Mesendoderm (in vitro differentiated cells): ENCODE results near the gene ANKS1B.
"Not testable (repeated sequence)": the region's sequence is repeated elsewhere in the genome, so short reads cannot be mapped to it uniquely, and the experiment has no call there.

Experiments used
- DNase-seq: peaks from one replicate; pipeline ENCODE4 v3.0.0; 2013
- H2AK5ac ChIP-seq: 2 replicates; pipeline ENCODE4 v1.6.1; 2013; ENCODE audit warnings: low read length, inconsistent platforms
- H2BK120ac ChIP-seq: 2 replicates; pipeline ENCODE4 v1.6.1; 2013; ENCODE audit warnings: low read depth, mild to moderate bottlenecking, low read length, moderate library complexity, mixed read lengths
- H2BK15ac ChIP-seq: replicated peaks from 2 replicates; pipeline ENCODE4 v1.6.1; 2013; ENCODE audit warnings: low read depth, mild to moderate bottlenecking, moderate library complexity
- H2BK5ac ChIP-seq: 2 replicates; pipeline ENCODE4 v1.6.1; 2013; ENCODE audit warnings: low read length, inconsistent platforms
- H3K18ac ChIP-seq: 2 replicates; pipeline ENCODE4 v1.6.1; 2013; ENCODE audit warnings: mild to moderate bottlenecking, low read length, mixed read lengths
- H3K23ac ChIP-seq: one replicate; pipeline ENCODE4 v1.6.1; 2013; ENCODE audit warnings: low read length
- H3K27ac ChIP-seq: 2 replicates; pipeline ENCODE4 v1.5.1; 2013; ENCODE audit warnings: low read depth, mild to moderate bottlenecking, inconsistent platforms, low read length, moderate library complexity
- H3K27me3 ChIP-seq: 2 replicates; pipeline ENCODE4 v1.6.1; 2013; ENCODE audit warnings: low read length, control low read depth, mild to moderate bottlenecking, inconsistent platforms; ENCODE audit not compliant: insufficient read depth, poor library complexity
- H3K36me3 ChIP-seq: 2 replicates; pipeline ENCODE4 v1.6.1; 2013; ENCODE audit warnings: low read length, inconsistent platforms; ENCODE audit not compliant: control insufficient read depth, insufficient read depth
- H3K4ac ChIP-seq: one replicate; pipeline ENCODE4 v1.6.1; 2013; ENCODE audit warnings: low read depth, mild to moderate bottlenecking, low read length, moderate library complexity
- H3K4me1 ChIP-seq: 2 replicates; pipeline ENCODE4 v1.6.1; 2013; ENCODE audit warnings: low read depth, low read length, inconsistent platforms; ENCODE audit not compliant: control insufficient read depth
- H3K4me2 ChIP-seq: 2 replicates; pipeline ENCODE4 v1.6.1; 2013; ENCODE audit warnings: low read length
- H3K4me3 ChIP-seq: 2 replicates; pipeline ENCODE4 v1.5.1; 2013; ENCODE audit warnings: mild to moderate bottlenecking, low read length
- H3K56ac ChIP-seq: one replicate; pipeline ENCODE4 v1.6.1; 2013; ENCODE audit warnings: low read length
- H3K79me1 ChIP-seq: 2 replicates; pipeline ENCODE4 v1.6.1; 2013; ENCODE audit warnings: low read length, inconsistent platforms
- H3K79me2 ChIP-seq: 2 replicates; pipeline ENCODE4 v1.6.1; 2013; ENCODE audit warnings: mild to moderate bottlenecking, low read length; ENCODE audit not compliant: control insufficient read depth, insufficient read depth
- H3K9ac ChIP-seq: 2 replicates; pipeline ENCODE4 v1.6.1; 2013; ENCODE audit warnings: low read length, inconsistent platforms
- H4K5ac ChIP-seq: one replicate; pipeline ENCODE4 v1.6.1; 2013; ENCODE audit warnings: low read length
- H4K8ac ChIP-seq: one replicate; pipeline ENCODE4 v1.6.1; 2013; ENCODE audit warnings: low read depth, mild to moderate bottlenecking, control low read depth, low read length, moderate library complexity
- WGBS: extraction: QIAGEN DNeasy Blood & Tissue Kit; methylation state at CpG from one replicate; pipeline ENCODE4 v1.1.7; 2013; ENCODE audit warnings: low lambda C conversion rate, missing lambda C conversion rate; ENCODE audit not compliant: insufficient coverage; ENCODE audit errors: extremely low coverage; 5-methylcytosine and 5-hydroxymethylcytosine counted together

The ANKS1B gene

DNA sequence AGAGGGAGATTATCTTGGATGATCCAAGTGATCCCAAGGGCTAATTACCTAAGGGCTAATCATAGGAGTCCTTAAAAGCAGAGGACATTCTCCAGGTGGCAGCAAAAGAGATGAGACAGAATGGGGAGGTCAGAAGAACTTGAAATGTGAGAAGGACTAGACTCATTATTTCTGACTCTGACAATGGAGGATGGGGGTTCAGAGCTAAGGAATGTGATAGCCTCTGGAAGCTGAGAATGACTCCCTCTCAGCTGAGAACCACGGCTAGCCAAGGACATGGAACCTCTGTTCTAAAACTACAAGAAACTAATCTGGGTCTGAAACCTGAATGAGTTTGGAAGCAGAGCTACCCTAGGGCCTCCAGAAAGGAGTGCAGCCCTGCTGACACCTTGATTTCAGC is 35.6 kb upstream of the ANKS1B start:
- H3K9ac ChIP-seq = no peak overlapping the region
- H3K27me3 ChIP-seq = no peaks in the 10 kb centered on the region
- no peak overlapping the region for H3K56ac ChIP-seq
- no peak overlapping the region for H4K5ac ChIP-seq
- no peak overlapping the region for H3K4me3 ChIP-seq
- WGBS = no CpG with 5 or more reads among the region's 1 CpG
- no peak overlapping the region for H3K18ac ChIP-seq
- DNase-seq = peak; percentile 37
- no peak overlapping the region for H2BK5ac ChIP-seq
- H3K36me3 ChIP-seq = no peaks in the 10 kb centered on the region
- no peak overlapping the region for H4K8ac ChIP-seq
- H2AK5ac ChIP-seq = no peak overlapping the region
- no peak overlapping the region for H2BK15ac ChIP-seq
- no peak overlapping the region for H3K23ac ChIP-seq
- H3K4me2 ChIP-seq = no peak overlapping the region
- H2BK120ac ChIP-seq = no peak overlapping the region
- H3K4me1 ChIP-seq = peaks cover 2% of the 10 kb centered on the region
- H3K4ac ChIP-seq = no peak overlapping the region
- H3K27ac ChIP-seq = peak overlapping the region; percentile 9
- no peaks in the 10 kb centered on the region for H3K79me1 ChIP-seq
- no peaks in the 10 kb centered on the region for H3K79me2 ChIP-seq

DNA sequence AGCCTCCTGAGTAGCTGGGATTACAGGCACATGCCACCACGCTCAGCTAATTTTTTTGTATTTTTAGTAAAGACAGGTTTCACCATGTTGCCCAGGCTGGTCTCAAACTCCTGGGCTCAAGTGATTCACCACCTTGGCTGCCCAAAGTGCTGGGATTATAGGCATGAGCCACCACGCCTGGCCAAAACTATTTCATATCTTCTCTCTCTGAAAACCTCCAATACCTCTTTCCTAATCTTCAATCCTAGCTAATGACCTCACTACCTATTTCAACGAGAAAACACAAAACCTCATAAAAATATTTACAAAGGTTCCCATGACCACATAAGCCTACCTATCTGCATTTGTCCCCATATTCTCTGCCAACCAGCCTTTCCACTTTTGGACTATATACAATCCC is 32.3 kb upstream of the ANKS1B start:
- H4K5ac ChIP-seq = no peak overlapping the region
- no peak overlapping the region for H3K18ac ChIP-seq
- no peak overlapping the region for H2AK5ac ChIP-seq
- 100% methylated on average over 1 of the region's 3 CpGs for WGBS
- H3K56ac ChIP-seq = no peak overlapping the region
- H3K27me3 ChIP-seq = no peaks in the 10 kb centered on the region
- H2BK5ac ChIP-seq = no peak overlapping the region
- H3K4me3 ChIP-seq = no peak overlapping the region
- peaks cover 2% of the 10 kb centered on the region for H3K4me1 ChIP-seq
- no peak overlapping the region for H3K4ac ChIP-seq
- no peaks in the 10 kb centered on the region for H3K36me3 ChIP-seq
- no peak overlapping the region for H3K23ac ChIP-seq
- no peak overlapping the region for H4K8ac ChIP-seq
- no peaks in the 10 kb centered on the region for H3K79me1 ChIP-seq
- no peak overlapping the region for H3K4me2 ChIP-seq
- DNase-seq = no peak
- no peak overlapping the region for H3K27ac ChIP-seq
- H3K79me2 ChIP-seq = no peaks in the 10 kb centered on the region
- H3K9ac ChIP-seq = no peak overlapping the region
- H2BK15ac ChIP-seq = no peak overlapping the region
- H2BK120ac ChIP-seq = no peak overlapping the region

GRCh38 chr12:100016304-100016703 is 31.6 kb upstream of the ANKS1B start:
- H2AK5ac ChIP-seq = not testable (repeated sequence)
- WGBS = no CpG with 5 or more reads among the region's 4 CpGs

GRCh38 chr12:100005846-100006245 is 21.1 kb upstream of the ANKS1B start:
- H2AK5ac ChIP-seq, H2BK120ac ChIP-seq, H3K27me3 ChIP-seq, H3K18ac ChIP-seq, H3K4ac ChIP-seq, H3K27ac ChIP-seq, H2BK5ac ChIP-seq, H3K9ac ChIP-seq, H3K4me1 ChIP-seq, H4K5ac ChIP-seq, H3K56ac ChIP-seq, H2BK15ac ChIP-seq, H3K4me2 ChIP-seq, H3K4me3 ChIP-seq, H3K36me3 ChIP-seq, H3K79me1 ChIP-seq, H3K23ac ChIP-seq, DNase-seq, H4K8ac ChIP-seq, H3K79me2 ChIP-seq: not testable (repeated sequence)
- no CpG with 5 or more reads among the region's 9 CpGs for WGBS

More at GRCh38 chr12:100016304-100016703, 31.6 kb upstream of the ANKS1B start:
- not testable (repeated sequence) for H3K27me3 ChIP-seq, H2BK15ac ChIP-seq, H3K27ac ChIP-seq, H3K79me1 ChIP-seq, H3K4me1 ChIP-seq, H3K4me2 ChIP-seq, H3K36me3 ChIP-seq, DNase-seq, H3K23ac ChIP-seq, H3K79me2 ChIP-seq, H3K4ac ChIP-seq, H2BK5ac ChIP-seq, H4K5ac ChIP-seq, H4K8ac ChIP-seq, H3K9ac ChIP-seq, H2BK120ac ChIP-seq, H3K56ac ChIP-seq, H3K4me3 ChIP-seq, H3K18ac ChIP-seq

DNA sequence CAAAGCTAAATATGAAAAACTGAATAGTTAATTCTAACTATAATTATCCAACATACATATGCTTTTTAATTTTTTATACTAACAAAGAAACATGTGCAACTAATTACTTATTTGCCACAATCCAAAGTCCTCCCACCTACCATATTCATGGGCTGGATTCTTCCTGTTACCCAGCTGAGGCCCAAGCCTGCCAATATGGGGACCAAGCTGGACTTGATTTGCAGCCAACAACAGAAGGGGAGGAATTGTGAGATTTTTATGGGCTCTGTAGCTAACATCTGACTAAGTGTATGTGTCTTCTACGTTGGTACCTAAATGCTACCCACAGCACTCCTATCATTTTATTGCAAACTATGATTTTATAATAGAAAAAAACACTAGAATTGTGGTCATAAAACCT is 13.1 kb upstream of the ANKS1B start:
- Histone ChIP-seq H3K23ac (no peak overlapping the region), H3K4me3 (no peak overlapping the region), H2AK5ac (no peak overlapping the region), H3K18ac (no peak overlapping the region), H3K4ac (no peak overlapping the region), H3K9ac (no peak overlapping the region), H4K8ac (no peak overlapping the region), H3K27ac (no peak overlapping the region), H4K5ac (no peak overlapping the region), H2BK15ac (no peak overlapping the region), H3K56ac (no peak overlapping the region), H2BK120ac (no peak overlapping the region), H3K4me2 (no peak overlapping the region), H2BK5ac (no peak overlapping the region), H3K27me3 (no peaks in the 10 kb centered on the region), H3K79me1 (no peaks in the 10 kb centered on the region), H3K79me2 (no peaks in the 10 kb centered on the region), H3K36me3 (no peaks in the 10 kb centered on the region), H3K4me1 (no peaks in the 10 kb centered on the region)
- no CpG with 5 or more reads among the region's 1 CpG for WGBS
- no peak for DNase-seq

GRCh38 chr12:99996095-99996494 is 11.4 kb upstream of the ANKS1B start:
- Histone ChIP-seq H3K27me3 (no peaks in the 10 kb centered on the region), H3K79me1 (no peaks in the 10 kb centered on the region), H3K23ac (no peak overlapping the region), H2AK5ac (no peak overlapping the region), H3K4ac (no peak overlapping the region), H2BK5ac (no peak overlapping the region), H3K4me3 (no peak overlapping the region), H3K9ac (no peak overlapping the region), H3K4me2 (no peak overlapping the region), H3K18ac (no peak overlapping the region), H2BK15ac (no peak overlapping the region), H3K56ac (no peak overlapping the region), H3K36me3 (no peaks in the 10 kb centered on the region), H3K27ac (no peak overlapping the region), H2BK120ac (no peak overlapping the region), H3K79me2 (no peaks in the 10 kb centered on the region), H4K8ac (no peak overlapping the region), H4K5ac (no peak overlapping the region), H3K4me1 (no peaks in the 10 kb centered on the region)
- DNase-seq = peak; percentile 26
- no CpG with 5 or more reads among the region's 6 CpGs for WGBS
